SH-SY5Y (cell line): ENCODE measurements around the gene RPAP2.

Source experiments
- GATA2 ChIP-seq: IDR thresholded peaks from 2 replicates; pipeline ENCODE4 v1.6.1; 2011; ENCODE audit warnings: mild to moderate bottlenecking, low read depth, low read length
- GATA3 ChIP-seq: IDR thresholded peaks from 2 replicates; pipeline ENCODE4 v1.6.1; 2011; ENCODE audit warnings: low read depth, mild to moderate bottlenecking, low read length, moderate library complexity

DNA sequence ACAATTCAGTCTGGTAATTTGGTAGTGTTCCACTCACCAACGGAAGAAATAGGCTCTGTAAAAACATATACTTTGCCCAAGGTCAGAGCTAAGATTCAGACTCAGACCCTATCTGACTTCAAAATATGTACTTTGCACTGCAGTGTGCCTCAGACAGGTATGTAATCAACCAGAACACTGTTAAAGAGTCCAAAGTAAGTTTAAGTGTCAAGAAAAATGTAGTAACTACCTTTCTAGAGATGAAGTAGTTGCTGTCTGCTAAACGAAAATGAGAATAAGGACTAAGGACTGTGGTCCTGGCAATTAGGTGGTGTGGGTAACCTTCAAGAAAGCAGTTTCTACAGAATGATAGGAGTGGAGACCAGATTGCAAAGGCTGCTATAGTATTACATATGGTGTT, 61.1 kb downstream of the RPAP2 start:
- TF ChIP-seq GATA2, result no peak
- TF ChIP-seq GATA3, result no peak
